ENCODE results near the gene NAB1. TPM values are rescaled to one million over a fixed set of nuclear protein-coding genes. Genes with fewer than 3 reads are reported as not detected.

The NAB1 gene
- total and polyA plus RNA-seq, 8 donors: 7.2 to 23.4 (median 10.5) TPM

DNA sequence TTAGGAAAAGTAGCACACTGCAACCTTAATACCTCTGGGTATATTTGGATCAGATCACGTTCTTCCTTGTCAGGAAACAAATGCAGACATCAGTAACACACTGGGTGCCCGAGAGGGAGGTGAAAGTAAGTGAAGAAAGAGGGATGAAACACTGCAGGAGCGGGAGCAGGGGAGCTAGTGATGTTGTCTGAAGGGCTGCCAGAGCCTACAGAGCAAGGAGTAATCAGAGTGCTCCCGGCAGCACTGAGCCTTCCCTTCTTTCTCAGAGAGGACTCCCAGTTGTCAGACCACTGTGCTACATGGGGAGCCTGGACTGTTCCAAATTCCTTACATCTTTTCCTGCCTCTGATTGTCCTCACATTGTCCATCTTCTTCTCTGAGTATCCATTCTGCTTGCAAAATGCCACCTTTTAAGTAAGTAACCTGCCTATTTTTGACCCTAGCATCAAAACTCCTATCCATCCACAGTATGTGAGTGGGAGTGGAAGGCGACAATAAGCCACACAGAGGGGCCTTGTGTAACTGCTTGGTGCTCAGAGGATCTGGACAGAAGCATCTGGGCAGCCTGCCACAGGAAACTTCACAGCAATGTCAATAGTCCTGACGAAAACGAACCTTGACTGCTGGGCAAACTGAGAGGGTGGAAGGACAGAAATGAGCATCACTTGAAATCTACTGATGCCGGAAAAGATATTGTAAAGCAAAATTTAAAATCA is 10.8 kb upstream of the NAB1 start:
- WGBS, 2 donors: 51 to 58% methylated on average over 8 of the region's 8 CpGs

DNA sequence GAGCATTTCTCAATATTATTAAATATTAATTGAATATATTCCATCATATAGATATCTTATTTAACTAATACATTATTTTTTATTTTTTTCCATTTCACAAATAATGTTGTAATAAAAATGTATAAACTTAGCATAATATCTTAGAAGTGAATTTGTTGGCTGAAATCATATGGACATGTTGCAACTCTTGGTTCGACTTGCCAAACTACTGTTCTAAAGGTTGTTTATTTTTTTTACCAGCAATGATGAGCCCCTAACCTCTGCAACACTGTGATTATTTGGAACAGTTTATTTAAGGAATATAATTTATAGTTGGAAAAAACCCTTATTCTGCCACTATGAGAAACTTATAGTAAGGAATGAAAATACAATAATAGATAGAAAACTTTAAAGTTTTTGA is 8.8 kb upstream of the NAB1 start:
- TF ChIP-seq, protein P1, sequence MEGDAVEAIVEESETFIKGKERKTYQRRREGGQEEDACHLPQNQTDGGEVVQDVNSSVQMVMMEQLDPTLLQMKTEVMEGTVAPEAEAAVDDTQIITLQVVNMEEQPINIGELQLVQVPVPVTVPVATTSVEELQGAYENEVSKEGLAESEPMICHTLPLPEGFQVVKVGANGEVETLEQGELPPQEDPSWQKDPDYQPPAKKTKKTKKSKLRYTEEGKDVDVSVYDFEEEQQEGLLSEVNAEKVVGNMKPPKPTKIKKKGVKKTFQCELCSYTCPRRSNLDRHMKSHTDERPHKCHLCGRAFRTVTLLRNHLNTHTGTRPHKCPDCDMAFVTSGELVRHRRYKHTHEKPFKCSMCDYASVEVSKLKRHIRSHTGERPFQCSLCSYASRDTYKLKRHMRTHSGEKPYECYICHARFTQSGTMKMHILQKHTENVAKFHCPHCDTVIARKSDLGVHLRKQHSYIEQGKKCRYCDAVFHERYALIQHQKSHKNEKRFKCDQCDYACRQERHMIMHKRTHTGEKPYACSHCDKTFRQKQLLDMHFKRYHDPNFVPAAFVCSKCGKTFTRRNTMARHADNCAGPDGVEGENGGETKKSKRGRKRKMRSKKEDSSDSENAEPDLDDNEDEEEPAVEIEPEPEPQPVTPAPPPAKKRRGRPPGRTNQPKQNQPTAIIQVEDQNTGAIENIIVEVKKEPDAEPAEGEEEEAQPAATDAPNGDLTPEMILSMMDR (IDR thresholded peaks at IDR 0.05): no peak
- DNase-seq (no peak), FAIRE-seq (peak; percentile 59), ATAC-seq (no peak)
- no peak overlapping the region for H3K27ac ChIP-seq
- intact Hi-C loops (cut with DNase I): no loop called here
- H3K9me3 ChIP-seq: no peaks in the 10 kb centered on the region
- WGBS, 2 donors: 75 to 83% methylated on average over 1 of the region's 1 CpG
- H3K36me3 ChIP-seq: no peaks in the 10 kb centered on the region
- H3K4me3 ChIP-seq: no peak overlapping the region
- no peaks in the 10 kb centered on the region for H3K4me1 ChIP-seq
- H3K27me3 ChIP-seq: no peaks in the 10 kb centered on the region

More for the DNA sequence above, 10.8 kb upstream of the NAB1 start:
- FAIRE-seq (no peak), ATAC-seq (peak in 3 of 4 donors; percentile 29 to 72 (median 65)), DNase-seq (peak in 1 of 6 donors; percentile 27)
- no peaks in the 10 kb centered on the region for H3K36me3 ChIP-seq
- no peak overlapping the region for H3K4me3 ChIP-seq
- H3K27ac ChIP-seq: no peak overlapping the region
- no peaks in the 10 kb centered on the region for H3K27me3 ChIP-seq
- H3K9me3 ChIP-seq: no peaks in the 10 kb centered on the region
- intact Hi-C loops (cut with DNase I): no loop called here
- no peaks in the 10 kb centered on the region for H3K4me1 ChIP-seq
- TF ChIP-seq, protein P1 (IDR thresholded peaks at IDR 0.05): no peak

DNA sequence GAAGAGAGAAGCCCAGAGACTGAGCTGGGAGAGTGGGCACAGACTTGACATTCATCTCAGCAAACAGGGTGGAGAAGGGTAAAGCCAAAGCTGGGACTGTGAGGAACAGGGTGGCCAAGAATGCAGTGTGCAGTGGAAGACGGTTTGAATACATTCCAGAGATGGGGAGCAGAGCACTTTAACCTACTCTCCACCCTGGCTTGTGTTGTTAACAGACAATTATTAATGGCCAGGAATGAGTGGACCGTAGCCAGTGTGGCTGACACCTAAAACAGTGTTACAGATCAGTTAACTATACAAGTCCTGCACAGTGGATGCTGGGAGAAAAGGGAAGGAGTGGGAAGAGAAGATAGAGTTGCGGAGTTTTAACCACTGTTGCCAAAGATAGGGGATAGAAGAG is 7.4 kb upstream of the NAB1 start:
- no peak overlapping the region for H3K4me3 ChIP-seq
- DNase-seq (no peak), ATAC-seq (no peak), FAIRE-seq (no peak)
- H3K9me3 ChIP-seq: no peaks in the 10 kb centered on the region
- TF ChIP-seq, protein P1 (IDR thresholded peaks at IDR 0.05): no peak
- H3K27ac ChIP-seq: no peak overlapping the region
- no peaks in the 10 kb centered on the region for H3K4me1 ChIP-seq
- H3K27me3 ChIP-seq: no peaks in the 10 kb centered on the region
- intact Hi-C loops (cut with DNase I): no loop called here
- WGBS, 2 donors: 71 to 75% methylated on average over 3 of the region's 3 CpGs
- H3K36me3 ChIP-seq: no peaks in the 10 kb centered on the region

DNA sequence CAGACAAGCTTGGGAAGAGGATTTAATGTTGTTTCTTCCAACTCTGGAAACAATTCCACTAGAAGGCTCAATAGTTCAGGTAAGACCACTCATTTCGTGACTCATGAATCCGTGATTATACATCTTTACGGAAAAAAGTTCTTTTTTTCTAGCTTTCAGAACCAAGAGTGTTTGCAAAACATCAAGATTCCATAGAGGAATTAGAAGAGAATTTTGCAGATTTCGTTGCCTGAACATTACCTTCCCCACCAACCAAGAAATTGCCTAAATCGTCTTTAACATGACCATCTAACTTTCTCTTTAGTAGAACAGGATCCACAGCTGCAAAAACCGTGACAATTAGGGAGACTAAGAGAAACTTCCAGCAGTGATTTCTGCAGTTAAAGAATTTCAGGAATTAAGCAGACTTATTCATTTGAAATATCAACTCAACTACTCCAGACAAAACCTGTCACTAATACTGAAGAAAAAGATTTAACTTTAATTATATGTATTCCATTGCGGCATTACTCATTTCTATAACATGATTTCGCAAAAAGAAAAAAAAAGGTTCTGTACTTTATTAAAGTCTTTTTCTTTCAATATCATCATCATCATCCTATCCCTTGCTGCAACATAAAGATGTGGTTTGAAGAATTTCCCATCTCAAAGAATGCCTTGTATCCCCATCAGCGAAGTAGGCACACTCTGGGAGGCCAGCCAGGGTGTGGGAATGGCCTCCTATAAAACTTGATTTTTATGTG is 1.9 kb upstream of the NAB1 start:
- TF ChIP-seq, protein P1 (IDR thresholded peaks at IDR 0.05): no peak
- Histone ChIP-seq H3K4me1 (peaks cover 0 to 15% (median 0%) of the 10 kb centered on the region in 3 donors), H3K27me3 (no peaks in the 10 kb centered on the region), H3K36me3 (no peaks in the 10 kb centered on the region), H3K9me3 (no peaks in the 10 kb centered on the region), H3K4me3 (peak overlapping the region in 1 of 4 donors; percentile 75), H3K27ac (peak overlapping the region in 1 of 4 donors; percentile 92)
- FAIRE-seq (peak; percentile 9), DNase-seq (no peak), ATAC-seq (no peak)
- intact Hi-C loops (cut with DNase I): no loop called here
- 72 to 76% methylated on average over 9 of the region's 9 CpGs for WGBS, 2 donors
